Osteoblast (primary cell): ENCODE results near the gene SLC9A3. TPM values are rescaled to one million over a fixed set of nuclear protein-coding genes. Genes with fewer than 3 reads are reported as not detected.
A peak's percentile ranks its signal among the peaks of the same experiment; 100 is the strongest.

Experiments
- DNase-seq: peaks from one replicate; pipeline ENCODE4 v3.0.0; 2011; ENCODE audit warnings: low spot score, mixed read lengths; ENCODE audit not compliant: insufficient read length; ENCODE audit errors: missing footprints
- H2AFZ ChIP-seq: 2 replicates; pipeline ENCODE4 v1.6.0; 2011; ENCODE audit warnings: mild to moderate bottlenecking, low read length
- H3K27ac ChIP-seq: 2 replicates; pipeline ENCODE4 v1.5.1; 2011; ENCODE audit warnings: mild to moderate bottlenecking, low read depth, low read length, moderate library complexity
- H3K27me3 ChIP-seq: 2 replicates; pipeline ENCODE4 v1.6.0; 2012; ENCODE audit warnings: mild to moderate bottlenecking, control low read depth, inconsistent platforms, low read length, moderate library complexity; ENCODE audit not compliant: insufficient read depth
- H3K36me3 ChIP-seq: 2 replicates; pipeline ENCODE4 v1.5.1; 2011; ENCODE audit warnings: mild to moderate bottlenecking, low read length, control low read depth, moderate library complexity; ENCODE audit not compliant: insufficient read depth
- H3K4me1 ChIP-seq: 2 replicates; pipeline ENCODE4 v1.5.1; 2011; ENCODE audit warnings: mild to moderate bottlenecking, low read length, control low read depth, moderate library complexity; ENCODE audit not compliant: insufficient read depth
- H3K4me2 ChIP-seq: 2 replicates; pipeline ENCODE4 v1.6.0; 2011; ENCODE audit warnings: mild to moderate bottlenecking, low read length; ENCODE audit not compliant: insufficient read depth
- H3K4me3 ChIP-seq: fragments of 200-600 bp; sonication (generic); 3 replicates; pipeline ENCODE4 v1.5.1; 2012; ENCODE audit warnings: mild to moderate bottlenecking, low read length, inconsistent platforms; ENCODE audit not compliant: insufficient read depth
- H3K79me2 ChIP-seq: 2 replicates; pipeline ENCODE4 v1.6.0; 2012; ENCODE audit warnings: mild to moderate bottlenecking, low read length, control low read depth, inconsistent platforms; ENCODE audit not compliant: insufficient read depth
- H3K9me3 ChIP-seq: 2 replicates; pipeline ENCODE4 v1.5.1; 2011; ENCODE audit warnings: low read depth, low read length, control low read depth
- H4K20me1 ChIP-seq: 2 replicates; pipeline ENCODE4 v1.6.0; 2012; ENCODE audit warnings: mild to moderate bottlenecking, low read length, control low read depth; ENCODE audit not compliant: insufficient read depth
- total RNA-seq: library from RNA; depleted of rRNA; stranded (reverse); fragments of >200 nt; gene quantifications from 2 replicates; pipeline ENCODE4 v1.2.3, GENCODE V29; 2012
- TF ChIP-seq, protein P1 (sequence below): IDR thresholded peaks from 2 replicates; pipeline ENCODE4 v1.5.1; 2011; ENCODE audit warnings: mild to moderate bottlenecking, low read depth, low read length, moderate library complexity; ENCODE audit errors: extremely low read depth

The SLC9A3 gene
- total RNA-seq, 1 donor, result 1.4 TPM

DNA sequence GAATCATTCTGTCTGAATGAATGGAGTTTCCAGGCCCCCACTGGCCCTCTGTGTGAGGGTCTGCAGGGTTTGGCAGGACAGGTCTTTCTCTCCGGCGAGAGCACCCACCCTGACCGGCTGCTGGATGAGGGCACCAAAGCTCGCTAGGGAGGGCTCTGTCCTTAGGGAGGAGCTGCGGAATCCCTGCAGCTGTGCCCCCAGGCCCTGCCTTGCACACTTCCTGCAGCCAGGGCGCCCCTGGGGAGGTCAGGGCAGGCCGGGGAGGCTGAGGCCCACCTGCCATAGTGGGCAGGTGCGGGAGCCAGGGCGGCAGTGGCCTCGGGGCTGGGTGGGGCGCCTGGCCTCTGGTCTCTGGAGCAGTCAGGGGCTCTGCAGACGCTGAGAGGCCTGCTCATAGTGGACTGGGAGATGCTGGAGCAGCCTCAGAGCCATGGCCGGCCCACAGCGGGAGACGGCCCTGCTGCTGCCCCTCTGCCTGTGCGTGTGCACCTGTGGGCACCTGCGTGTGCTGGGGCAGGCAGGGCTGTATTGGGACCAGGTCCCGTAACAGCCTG lies 45.2 kb downstream of the SLC9A3 start:
- TF ChIP-seq, protein P1, sequence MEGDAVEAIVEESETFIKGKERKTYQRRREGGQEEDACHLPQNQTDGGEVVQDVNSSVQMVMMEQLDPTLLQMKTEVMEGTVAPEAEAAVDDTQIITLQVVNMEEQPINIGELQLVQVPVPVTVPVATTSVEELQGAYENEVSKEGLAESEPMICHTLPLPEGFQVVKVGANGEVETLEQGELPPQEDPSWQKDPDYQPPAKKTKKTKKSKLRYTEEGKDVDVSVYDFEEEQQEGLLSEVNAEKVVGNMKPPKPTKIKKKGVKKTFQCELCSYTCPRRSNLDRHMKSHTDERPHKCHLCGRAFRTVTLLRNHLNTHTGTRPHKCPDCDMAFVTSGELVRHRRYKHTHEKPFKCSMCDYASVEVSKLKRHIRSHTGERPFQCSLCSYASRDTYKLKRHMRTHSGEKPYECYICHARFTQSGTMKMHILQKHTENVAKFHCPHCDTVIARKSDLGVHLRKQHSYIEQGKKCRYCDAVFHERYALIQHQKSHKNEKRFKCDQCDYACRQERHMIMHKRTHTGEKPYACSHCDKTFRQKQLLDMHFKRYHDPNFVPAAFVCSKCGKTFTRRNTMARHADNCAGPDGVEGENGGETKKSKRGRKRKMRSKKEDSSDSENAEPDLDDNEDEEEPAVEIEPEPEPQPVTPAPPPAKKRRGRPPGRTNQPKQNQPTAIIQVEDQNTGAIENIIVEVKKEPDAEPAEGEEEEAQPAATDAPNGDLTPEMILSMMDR, result no peak
- DNase-seq, result peak; percentile 77
- Histone ChIP-seq H3K4me2 (no peak overlapping the region), H3K27me3 (peaks cover 41% of the 10 kb centered on the region), H2AFZ (no peak overlapping the region), H3K4me3 (no peak overlapping the region), H3K79me2 (no peaks in the 10 kb centered on the region), H3K36me3 (no peaks in the 10 kb centered on the region), H3K27ac (no peak overlapping the region), H3K4me1 (no peaks in the 10 kb centered on the region), H3K9me3 (no peaks in the 10 kb centered on the region), H4K20me1 (peaks cover 21% of the 10 kb centered on the region)

DNA sequence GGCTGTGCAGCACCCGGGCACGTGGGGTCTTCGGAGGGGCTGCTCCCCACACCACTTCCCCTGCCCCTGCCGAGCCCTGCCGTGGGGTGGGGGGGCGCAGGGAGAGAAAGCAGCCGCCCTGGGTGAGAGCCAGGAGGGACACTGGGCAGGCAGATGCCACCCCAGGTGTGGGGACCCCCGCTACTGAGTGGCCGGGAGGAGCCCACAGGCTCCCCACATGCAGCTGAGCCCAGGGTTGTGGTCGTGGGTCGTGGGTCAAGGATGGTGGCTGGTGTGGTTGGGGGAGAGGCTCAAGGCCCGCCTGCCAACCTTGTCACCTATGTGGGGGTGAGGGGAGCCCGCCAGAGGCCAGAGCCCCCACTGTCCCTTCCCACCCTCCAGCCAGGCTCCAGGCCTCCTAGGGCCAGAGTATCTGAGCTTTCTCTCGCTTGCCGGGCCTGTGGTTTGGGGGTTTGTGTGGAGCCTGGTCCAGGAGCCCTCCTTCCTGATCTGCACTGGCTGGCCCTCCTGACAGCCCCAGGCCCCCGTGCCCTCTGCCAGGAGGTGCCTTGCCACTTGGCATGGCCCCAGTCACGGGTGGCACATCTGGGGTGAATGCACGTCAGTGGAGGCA lies 45.8 kb downstream of the SLC9A3 start:
- no peak overlapping the region for H3K27ac ChIP-seq
- peaks cover 21% of the 10 kb centered on the region for H4K20me1 ChIP-seq
- H3K4me1 ChIP-seq, result no peaks in the 10 kb centered on the region
- no peak overlapping the region for H3K4me2 ChIP-seq
- H3K9me3 ChIP-seq, result no peaks in the 10 kb centered on the region
- TF ChIP-seq, protein P1, result no peak
- no peaks in the 10 kb centered on the region for H3K79me2 ChIP-seq
- no peak overlapping the region for H2AFZ ChIP-seq
- DNase-seq, result peak; percentile 79
- peaks cover 41% of the 10 kb centered on the region for H3K27me3 ChIP-seq
- no peak overlapping the region for H3K4me3 ChIP-seq
- no peaks in the 10 kb centered on the region for H3K36me3 ChIP-seq

DNA sequence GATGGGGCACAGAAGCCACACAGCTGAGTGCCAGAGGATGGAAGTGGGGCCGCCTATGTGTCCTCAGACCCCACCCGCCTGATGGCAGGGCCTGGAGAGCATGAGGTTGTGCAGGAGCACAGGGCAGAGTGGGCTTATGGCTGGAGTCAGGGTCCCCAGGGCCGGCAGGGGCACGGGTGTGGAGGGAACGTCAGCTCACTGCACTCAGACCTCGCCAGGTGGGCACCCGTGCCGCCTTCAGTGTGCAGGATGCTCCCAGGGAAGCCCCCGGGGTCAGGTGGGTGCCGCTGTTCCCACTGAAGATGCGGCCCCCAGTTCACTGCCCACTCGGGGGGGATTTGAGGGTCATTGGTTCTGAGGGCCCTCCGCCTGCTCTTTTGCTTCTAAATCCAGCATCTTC lies 46.4 kb downstream of the SLC9A3 start:
- no peaks in the 10 kb centered on the region for H3K9me3 ChIP-seq
- H3K27ac ChIP-seq, result no peak overlapping the region
- H3K4me3 ChIP-seq, result no peak overlapping the region
- no peaks in the 10 kb centered on the region for H3K79me2 ChIP-seq
- H3K4me2 ChIP-seq, result no peak overlapping the region
- peaks cover 21% of the 10 kb centered on the region for H4K20me1 ChIP-seq
- DNase-seq, result no peak
- no peak overlapping the region for H2AFZ ChIP-seq
- no peaks in the 10 kb centered on the region for H3K4me1 ChIP-seq
- H3K36me3 ChIP-seq, result no peaks in the 10 kb centered on the region
- TF ChIP-seq, protein P1, result no peak
- H3K27me3 ChIP-seq, result peaks cover 41% of the 10 kb centered on the region

DNA sequence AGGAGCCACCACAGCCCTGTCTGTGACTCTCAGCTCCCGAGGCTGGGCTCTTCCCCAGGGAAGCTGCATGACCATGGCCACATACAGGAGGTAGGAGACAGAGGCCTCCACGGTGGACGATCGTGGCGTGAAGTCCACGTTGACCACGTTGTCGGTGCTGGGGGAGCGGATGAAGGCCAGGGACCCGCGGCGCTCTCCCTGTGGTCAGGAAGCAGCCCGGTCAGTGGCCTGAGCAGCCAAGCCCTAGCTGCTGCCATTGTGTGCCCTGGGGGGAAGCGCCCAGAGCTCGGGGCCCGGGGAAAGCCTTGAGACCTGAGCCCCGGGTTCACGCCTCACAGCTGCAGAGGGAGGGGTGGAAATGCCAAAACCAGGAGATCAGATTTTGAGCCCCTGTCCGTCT lies 47.0 kb downstream of the SLC9A3 start:
- Histone ChIP-seq H3K4me1 (peaks cover 3% of the 10 kb centered on the region), H3K36me3 (no peaks in the 10 kb centered on the region), H4K20me1 (peaks cover 21% of the 10 kb centered on the region), H3K27me3 (peaks cover 41% of the 10 kb centered on the region), H3K79me2 (peaks cover 5% of the 10 kb centered on the region), H3K27ac (no peak overlapping the region), H2AFZ (no peak overlapping the region), H3K4me3 (no peak overlapping the region), H3K9me3 (no peaks in the 10 kb centered on the region), H3K4me2 (no peak overlapping the region)
- TF ChIP-seq, protein P1, result no peak
- peak; percentile 75 for DNase-seq
